GM21390 (cell line): ENCODE data around the gene SLC47A1.
"Not testable (repeated sequence)": the region's sequence is repeated elsewhere in the genome, so short reads cannot be mapped to it uniquely, and the experiment has no call there.

Experiments
- ATAC-seq: cut with Tn5 transposase; IDR thresholded peaks from one replicate; pipeline ENCODE4 v1.9.1; 2021; ENCODE audit not compliant: unreplicated experiment

The SLC47A1 gene

GRCh38 chr17:19520641-19521040, 13.0 kb upstream of the SLC47A1 start:
- ATAC-seq, result no peak

GRCh38 chr17:19523690-19524089, 10.0 kb upstream of the SLC47A1 start:
- ATAC-seq, result no peak

- not testable (repeated sequence) for ATAC-seq
These were observed 6.7 kb upstream of the SLC47A1 start for GRCh38 chr17:19526950-19527349.

- no peak for ATAC-seq
These were observed 1.7 kb upstream of the SLC47A1 start for GRCh38 chr17:19531780-19532501.

- ATAC-seq, result no peak
These were observed 477 bp upstream of the SLC47A1 start for GRCh38 chr17:19533036-19533717.

GRCh38 chr17:19534562-19535149, 1.0 kb downstream of the SLC47A1 start:
- ATAC-seq, result no peak

GRCh38 chr17:19537111-19537510, 3.5 kb downstream of the SLC47A1 start:
- no peak for ATAC-seq

- ATAC-seq, result no peak
These were observed 4.7 kb downstream of the SLC47A1 start for GRCh38 chr17:19538095-19539039.

GRCh38 chr17:19539040-19539399, 5.4 kb downstream of the SLC47A1 start:
- no peak for ATAC-seq

GRCh38 chr17:19539841-19540311, 6.2 kb downstream of the SLC47A1 start:
- no peak for ATAC-seq

GRCh38 chr17:19540706-19541370, 7.2 kb downstream of the SLC47A1 start:
- no peak for ATAC-seq

- ATAC-seq, result no peak
These were observed 7.8 kb downstream of the SLC47A1 start for GRCh38 chr17:19541445-19541844.

GRCh38 chr17:19542247-19542646, 8.6 kb downstream of the SLC47A1 start:
- no peak for ATAC-seq

- ATAC-seq, result no peak
These were observed 10.7 kb downstream of the SLC47A1 start for GRCh38 chr17:19544366-19544765.

- ATAC-seq, result no peak
These were observed 12.8 kb downstream of the SLC47A1 start for GRCh38 chr17:19546289-19547065.

GRCh38 chr17:19549746-19550623, 16.3 kb downstream of the SLC47A1 start:
- no peak for ATAC-seq

GRCh38 chr17:19551165-19551564, 17.5 kb downstream of the SLC47A1 start:
- no peak for ATAC-seq

GRCh38 chr17:19551591-19552148, 18.0 kb downstream of the SLC47A1 start:
- no peak for ATAC-seq
